Epidermal melanocyte (primary cell): ENCODE data around the gene TSR1.

Source experiments
- DNase-seq: peaks from one replicate; pipeline ENCODE4 v3.0.0; 2011; ENCODE audit warnings: low spot score; ENCODE audit not compliant: insufficient read length

TSR1 gene

GRCh38 chr17:2369551-2370210, 33.4 kb upstream of the TSR1 start:
- no peak for DNase-seq

- DNase-seq, result no peak
Observed at GRCh38 chr17:2369039-2369438, 32.8 kb upstream of the TSR1 start.

- no peak for DNase-seq
Observed at GRCh38 chr17:2368359-2368758, 32.1 kb upstream of the TSR1 start.

GRCh38 chr17:2366747-2367494, 30.7 kb upstream of the TSR1 start:
- DNase-seq, result no peak

- DNase-seq, result no peak
Observed at GRCh38 chr17:2365132-2365531, 28.9 kb upstream of the TSR1 start.

- DNase-seq, result no peak
Observed at GRCh38 chr17:2364763-2365116, 28.5 kb upstream of the TSR1 start.

GRCh38 chr17:2363851-2364762, 27.9 kb upstream of the TSR1 start:
- no peak for DNase-seq

- no peak for DNase-seq
Observed at GRCh38 chr17:2363318-2363717, 27.1 kb upstream of the TSR1 start.

- no peak for DNase-seq
Observed at GRCh38 chr17:2362881-2363280, 26.6 kb upstream of the TSR1 start.

- DNase-seq, result no peak
Observed at GRCh38 chr17:2362416-2362815, 26.2 kb upstream of the TSR1 start.

GRCh38 chr17:2362016-2362415, 25.8 kb upstream of the TSR1 start:
- no peak for DNase-seq

- no peak for DNase-seq
Observed at GRCh38 chr17:2361010-2361760, 24.9 kb upstream of the TSR1 start.

- no peak for DNase-seq
Observed at GRCh38 chr17:2357931-2358434, 21.7 kb upstream of the TSR1 start.

GRCh38 chr17:2357237-2357636, 21.0 kb upstream of the TSR1 start:
- DNase-seq, result no peak

- no peak for DNase-seq
Observed at GRCh38 chr17:2354311-2354710, 18.1 kb upstream of the TSR1 start.

GRCh38 chr17:2351269-2351668, 15.0 kb upstream of the TSR1 start:
- no peak for DNase-seq

GRCh38 chr17:2347805-2348685, 11.8 kb upstream of the TSR1 start:
- DNase-seq, result peak; percentile 91

- no peak for DNase-seq
Observed at GRCh38 chr17:2346475-2346874, 10.2 kb upstream of the TSR1 start.

GRCh38 chr17:2344528-2344927, 8.3 kb upstream of the TSR1 start:
- DNase-seq, result no peak

- no peak for DNase-seq
Observed at GRCh38 chr17:2343421-2343820, 7.2 kb upstream of the TSR1 start.
